Measurements from ENCODE around the gene PRL. TPM values are rescaled to one million over a fixed set of nuclear protein-coding genes. Genes with fewer than 3 reads are reported as not detected.

Gene PRL
- total and polyA plus RNA-seq, 2 of the 8 experiments (the other 6 are each of a cell fraction or from before 2014, with no cell fraction given): not detected

GRCh38 chr6:22250486-22250885, 46.4 kb downstream of the PRL start:
- Histone ChIP-seq H2BK120ac (replicated peaks; ENCODE audit: low read depth, low read length) (no peak overlapping the region), H3K23me2 (ENCODE audit: low read depth, low read length) (no peaks in the 10 kb centered on the region; the same call in 1 of the 2 replicates), H3K9me3 (ENCODE audit: insufficient read depth in 2 of 2, low read depth in 1 of 2, low read length in 1 of 2) (no peaks in the 10 kb centered on the region), H3K36me3 (ENCODE audit: control insufficient read depth in 2 of 4, insufficient read depth in 4 of 4, low read length in 3 of 4) (no peaks in the 10 kb centered on the region), H2AFZ (ENCODE audit: low read length) (0 out of 2 replicates have a peak overlapping the region, but pooled peaks have one; percentile 45), H3K4me2 (ENCODE audit: insufficient read depth in 1 of 2, low read depth in 2 of 2, low read length in 2 of 2) (peak overlapping the region; percentile 31 to 63), H3K27me3 (replicated peaks in 1 of 4; ENCODE audit: control insufficient read depth in 3 of 4, extremely low read depth in 1 of 4, insufficient read depth in 3 of 4, low read length in 3 of 4) (no peaks in the 10 kb centered on the region), H4K91ac (replicated peaks; ENCODE audit: insufficient read length, low read length) (no peak overlapping the region), H4K8ac (ENCODE audit: extremely low read depth, insufficient read depth, low read length) (no peak overlapping the region), H3K4me1 (replicated peaks in 1 of 4; ENCODE audit: control insufficient read depth in 3 of 4, insufficient read depth in 4 of 4, low read length in 3 of 4) (peaks cover 0 to 12% (median 6%) of the 10 kb centered on the region in 4 experiments; a peak in 4 of 7 replicates), H2BK5ac (ENCODE audit: low read depth, low read length) (no peak overlapping the region), H4K5ac (ENCODE audit: insufficient read length, low read depth, low read length) (peak overlapping the region; percentile 38), H3K79me2 (ENCODE audit: control insufficient read depth in 1 of 2, insufficient read depth in 2 of 2, low read length in 2 of 2) (no peaks in the 10 kb centered on the region), H3K4me3 (ENCODE audit: extremely low read depth in 1 of 4, insufficient read depth in 2 of 4, low read depth in 3 of 4, low read length in 4 of 4) (peak overlapping the region in 3 of 4 experiments; percentile 2 to 30 (median 12); a peak in 3 of 8 replicates), H3K18ac (ENCODE audit: extremely low read depth, low read length) (0 out of 2 replicates have a peak overlapping the region, but pooled peaks have one; percentile 19), H3K4ac (replicated peaks; ENCODE audit: insufficient read length, low read depth, low read length) (no peak overlapping the region), H3K23ac (ENCODE audit: insufficient read length) (no peak overlapping the region), H2BK20ac (ENCODE audit: low read length) (no peak overlapping the region), H2BK15ac (ENCODE audit: low read length) (no peak overlapping the region), H2BK12ac (ENCODE audit: low read depth, low read length) (no peak overlapping the region), H3K27ac (ENCODE audit: low read depth, low read length) (peak overlapping the region; percentile 19), H4K20me1 (replicated peaks in 1 of 2; ENCODE audit: control insufficient read depth in 1 of 2, insufficient read depth in 2 of 2, low read length in 2 of 2) (no peaks in the 10 kb centered on the region), H3K56ac (replicated peaks; ENCODE audit: insufficient read length, low read depth, low read length) (no peak overlapping the region), H3K14ac (ENCODE audit: insufficient read length) (no peak overlapping the region), H2AK5ac (ENCODE audit: low read depth, low read length) (no peak overlapping the region), H3K79me1 (ENCODE audit: low read depth, low read length) (no peaks in the 10 kb centered on the region), H3K9ac (replicated peaks in 1 of 4; ENCODE audit: extremely low read depth in 1 of 4, low read depth in 3 of 4, low read length in 3 of 4) (no peak overlapping the region)
- FAIRE-seq: peak; percentile 83
- CTCF ChIA-PET (ENCODE audit: partially characterized antibody): no interaction called here
- peak; percentile 19 to 56 for DNase-seq (ENCODE audit: low read depth in 1 of 2, low spot score in 2 of 2)
- POLR2A ChIA-PET (ENCODE audit: partially characterized antibody): no interaction called here
- 0% methylated on average over 1 of the region's 1 CpG; no CpG with 5 or more reads in 1 of the 2 experiments for WGBS, 2 experiments (ENCODE audit: extremely low coverage in 1 of 2, insufficient coverage in 1 of 2, insufficient read length in 1 of 2, insufficient replicate concordance in 2 of 2, low coverage in 1 of 2, low lambda C conversion rate in 2 of 2, missing lambda C conversion rate in 1 of 2)
- no peak for TF ChIP-seq ATF3 (IDR thresholded peaks at IDR 0.05; ENCODE audit: insufficient read depth, low read depth, low read length)
- no peak for TF ChIP-seq BACH1 (IDR thresholded peaks at IDR 0.05; ENCODE audit: low read length)
- no peak for TF ChIP-seq ATF2 (IDR thresholded peaks at IDR 0.05; ENCODE audit: low read length)
- TF ChIP-seq HDAC2 (IDR thresholded peaks at IDR 0.05; ENCODE audit: borderline replicate concordance in 1 of 2, low read depth in 2 of 2, low read length in 2 of 2): peak in 1 of 2 experiments; percentile 44; a peak in 1 of 4 replicates
- peak; percentile 85 for TF ChIP-seq TCF12 (IDR thresholded peaks at IDR 0.05; ENCODE audit: low read depth, low read length)
- TF ChIP-seq RAD21 (IDR thresholded peaks at IDR 0.05 in 1 of 2, conservative IDR thresholded peaks at IDR 0.05 in 1 of 2; ENCODE audit: low read depth in 2 of 2, low read length in 2 of 2): 0 out of 4 replicates have a peak, but pooled peaks of 1 of the 2 experiments have one; percentile 1
- TF ChIP-seq CBX5 (IDR thresholded peaks at IDR 0.05; ENCODE audit: low read depth, low read length): no peak
- no peak for TF ChIP-seq JUND (IDR thresholded peaks at IDR 0.05; ENCODE audit: low read length)
- TF ChIP-seq NRF1 (IDR thresholded peaks at IDR 0.05; ENCODE audit: low read depth, low read length): no peak
- TF ChIP-seq YY1 (IDR thresholded peaks at IDR 0.05; ENCODE audit: low read depth, low read length): no peak
